ENCODE results near the gene ADGRD1. TPM values are rescaled to one million over a fixed set of nuclear protein-coding genes. Genes with fewer than 3 reads are reported as not detected.
A peak's percentile ranks its signal among the peaks of the same experiment; 100 is the strongest.

ADGRD1 gene
- total RNA-seq, 1 experiment from 2014 or later, result 0.77 TPM

DNA sequence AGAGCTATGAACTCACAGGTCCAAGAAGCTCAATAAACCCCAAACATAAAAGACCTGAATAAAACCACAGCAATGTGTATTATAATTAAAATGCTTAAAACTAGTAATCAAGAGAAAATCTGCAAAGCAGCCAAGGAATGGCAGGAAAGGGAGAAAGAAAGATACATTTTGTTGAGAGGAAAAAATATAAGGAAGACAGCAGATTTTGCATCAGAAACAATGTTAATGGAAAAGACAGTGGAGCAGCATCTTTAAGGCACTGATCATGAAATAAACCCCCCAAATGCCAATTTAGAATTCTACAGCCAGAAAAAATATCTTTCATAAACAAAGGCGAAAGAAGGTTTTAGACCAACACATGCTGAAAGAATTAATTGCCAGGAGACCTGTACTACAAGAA, 42.5 kb upstream of the ADGRD1 start:
- peaks cover 51% of the 10 kb centered on the region for H3K9me3 Mint-ChIP-seq
- H3K4me3 Mint-ChIP-seq, result no peak overlapping the region
- no peak for ATAC-seq
- ChIA-PET POLR2A (no interaction called here), CTCF (no interaction called here)
- TF ChIP-seq ZNF138 (CRISPR knock-in tag; conservative IDR thresholded peaks at IDR 0.05) (no peak), ZNF317 (CRISPR knock-in tag; IDR thresholded peaks at IDR 0.05; ENCODE audit: borderline replicate concordance, low read depth) (peak; percentile 89), ERG (CRISPR knock-in tag; IDR thresholded peaks at IDR 0.05) (no peak)
- DNase-seq (ENCODE audit: low spot score), result no peak
- H3K27me3 Mint-ChIP-seq (ENCODE audit: low read depth), result no peaks in the 10 kb centered on the region; the same call in 1 of the 2 replicates
- H3K27ac Mint-ChIP-seq, result no peak overlapping the region
- H3K4me1 Mint-ChIP-seq, result peaks cover under 1% of the 10 kb centered on the region
- peaks cover 24% of the 10 kb centered on the region for H3K36me3 Mint-ChIP-seq

DNA sequence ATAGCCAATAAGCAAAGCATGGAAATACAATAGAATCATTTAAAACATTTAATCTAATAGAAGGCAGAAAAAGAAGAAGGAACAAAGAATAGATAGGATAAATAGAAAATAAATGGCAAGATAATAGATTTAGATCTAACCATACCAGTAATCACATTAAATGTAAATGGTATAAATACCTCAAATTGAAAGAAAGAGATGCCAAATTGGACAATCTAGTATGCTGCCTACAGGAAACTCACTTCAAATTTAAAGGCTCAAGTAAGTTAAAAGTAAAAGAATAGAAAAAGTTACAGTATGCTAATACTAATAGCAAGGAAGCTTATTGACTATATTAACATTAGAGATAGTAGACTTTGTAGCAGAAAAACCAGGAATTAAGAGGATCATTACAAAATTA, 41.8 kb upstream of the ADGRD1 start:
- no peak for ATAC-seq
- DNase-seq (ENCODE audit: low spot score), result no peak
- Mint-ChIP-seq H3K27me3 (ENCODE audit: low read depth) (peaks cover 6% of the 10 kb centered on the region; the same call in 1 of the 2 replicates), H3K4me3 (no peak overlapping the region), H3K9me3 (peaks cover 51% of the 10 kb centered on the region), H3K27ac (no peak overlapping the region), H3K36me3 (peaks cover 24% of the 10 kb centered on the region), H3K4me1 (peaks cover 8% of the 10 kb centered on the region)
- ChIA-PET CTCF (no interaction called here), POLR2A (no interaction called here)
- no peak for TF ChIP-seq ZNF396 (CRISPR knock-in tag; IDR thresholded peaks at IDR 0.05; ENCODE audit: borderline replicate concordance)

DNA sequence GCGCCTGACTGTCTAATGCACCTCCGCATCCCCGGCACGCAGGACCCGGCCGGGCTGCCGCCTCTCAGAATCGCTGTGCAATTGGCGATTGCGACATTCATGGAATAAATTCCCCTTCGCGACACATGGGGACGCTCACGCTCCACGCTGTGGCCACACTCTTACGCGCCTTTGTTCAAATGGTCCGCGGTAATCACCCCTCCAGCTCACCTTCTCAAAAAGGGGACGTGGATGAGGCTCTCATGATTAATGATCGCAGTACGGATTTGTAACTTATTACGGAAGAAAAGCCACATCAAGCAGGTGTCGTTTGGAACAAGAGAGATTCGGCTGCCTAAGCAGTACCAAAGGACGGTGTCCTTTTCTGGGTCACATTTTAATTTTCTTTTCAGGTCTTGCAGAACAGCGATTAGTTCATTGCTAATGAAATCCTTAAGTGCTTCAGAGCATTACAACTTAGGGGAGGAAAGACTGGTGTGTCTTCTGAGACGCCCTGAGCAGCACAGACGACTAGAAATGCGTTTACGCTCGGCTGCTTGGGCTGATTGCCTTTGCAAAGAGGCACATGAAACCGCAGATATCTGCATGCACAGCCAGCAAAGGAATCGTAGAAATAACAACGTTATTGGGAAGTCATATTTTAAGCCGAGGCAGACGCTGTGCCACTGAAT, 37.3 kb upstream of the ADGRD1 start:
- peak overlapping the region; percentile 13; the same call in 1 of the 2 replicates for H3K4me3 Mint-ChIP-seq
- peaks cover 9% of the 10 kb centered on the region for H3K27me3 Mint-ChIP-seq (ENCODE audit: low read depth)
- ChIA-PET CTCF (interaction anchor here (0.6 to 3.6 kb wide), 23 partner anchors 10 to 538 kb away, joined by 3 to 37 read pairs (median 4); partner anchors contain the start of gene ADGRD1), POLR2A (no interaction called here)
- peak; percentile 67 for TF ChIP-seq GABPB1 (CRISPR knock-in tag; IDR thresholded peaks at IDR 0.05)
- no peak for TF ChIP-seq ARID4B (CRISPR knock-in tag; IDR thresholded peaks at IDR 0.05; ENCODE audit: borderline replicate concordance)
- peak; percentile 25; the same call in 1 of the 2 replicates for TF ChIP-seq TEAD1 (CRISPR knock-in tag; IDR thresholded peaks at IDR 0.05)
- no peak for TF ChIP-seq NFATC4 (CRISPR knock-in tag; IDR thresholded peaks at IDR 0.05)
- peak; percentile 92 for TF ChIP-seq CTCF (IDR thresholded peaks at IDR 0.05)
- no peak for TF ChIP-seq AR (CRISPR knock-in tag; IDR thresholded peaks at IDR 0.05)
- no peak for TF ChIP-seq ZBTB43 (CRISPR knock-in tag; IDR thresholded peaks at IDR 0.05)
- 0 out of 2 replicates have a peak, but pooled peaks have one; percentile 51 for TF ChIP-seq ETV6 (CRISPR knock-in tag; IDR thresholded peaks at IDR 0.05)
- TF ChIP-seq FOXK1 (CRISPR knock-in tag; IDR thresholded peaks at IDR 0.05), result 0 out of 2 replicates have a peak, but pooled peaks have one; percentile 33
- no peak for TF ChIP-seq ZNF671 (CRISPR knock-in tag; IDR thresholded peaks at IDR 0.05)
- no peak for TF ChIP-seq ZNF232 (CRISPR knock-in tag; IDR thresholded peaks at IDR 0.05)
- TF ChIP-seq, protein P1, sequence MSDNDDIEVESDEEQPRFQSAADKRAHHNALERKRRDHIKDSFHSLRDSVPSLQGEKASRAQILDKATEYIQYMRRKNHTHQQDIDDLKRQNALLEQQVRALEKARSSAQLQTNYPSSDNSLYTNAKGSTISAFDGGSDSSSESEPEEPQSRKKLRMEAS (CRISPR knock-in tag; IDR thresholded peaks at IDR 0.05), result no peak
- no peak for TF ChIP-seq IRF1 (CRISPR knock-in tag; IDR thresholded peaks at IDR 0.05)
- peak; percentile 69 for DNase-seq (ENCODE audit: low spot score)
- no peak overlapping the region for H3K27ac Mint-ChIP-seq
- H3K9me3 Mint-ChIP-seq, result peaks cover 33% of the 10 kb centered on the region
- ATAC-seq, result peak; percentile 87
- H3K36me3 Mint-ChIP-seq, result peaks cover 11% of the 10 kb centered on the region
- peaks cover 8% of the 10 kb centered on the region for H3K4me1 Mint-ChIP-seq

Data from WTC11 (cell line).